Right atrium auricular region (tissue), 2 donors: Measurements from ENCODE around the gene OR1K1. TPM values are rescaled to one million over a fixed set of nuclear protein-coding genes. Genes with fewer than 3 reads are reported as not detected.

Source experiments
- DNase-seq: peaks from one replicate; pipeline ENCODE4 v3.0.0-alpha.2; 2019; ENCODE audit warnings: low spot score
- H3K27ac ChIP-seq, 2 donors: fragments of 200-600 bp; sonication (generic); 1 replicate in 1 of 2; 2 replicates in 1 of 2; pipeline ENCODE4 v1.5.1; 2016 to 2019
- H3K27me3 ChIP-seq, 2 donors: fragments of 200-600 bp; sonication (generic); one replicate each; pipeline versions ENCODE4 v1.5.1 to v1.6.0; 2017 to 2019
- H3K36me3 ChIP-seq: fragments of 200-600 bp; sonication (generic); one replicate; pipeline ENCODE4 v1.5.1; 2016
- H3K4me1 ChIP-seq, 2 donors: fragments of 200-600 bp; sonication (generic); one replicate each; pipeline versions ENCODE4 v1.5.1 to v1.6.0; 2017 to 2019
- H3K4me3 ChIP-seq, 2 donors: fragments of 200-600 bp; sonication (generic); 1 replicate in 1 of 2; 2 replicates in 1 of 2; pipeline ENCODE4 v1.5.1; 2017 to 2019; ENCODE audit warnings: mild to moderate bottlenecking in 1 of 2, moderate library complexity in 1 of 2
- H3K9me3 ChIP-seq, 2 donors: fragments of 200-600 bp; sonication (generic); one replicate each; pipeline ENCODE4 v1.5.1; 2019
- CTCF ChIP-seq, 2 donors: fragments of 200-600 bp; sonication (generic); IDR thresholded peaks; one replicate each; pipeline ENCODE4 v1.5.1; 2019; ENCODE audit warnings: antibody characterized with exemption in 2 of 2
- total RNA-seq, 2 donors: library from RNA; depleted of rRNA; stranded (reverse); fragments of >200 nt; gene quantifications; one replicate each; pipeline ENCODE4 v1.1.0, GENCODE V29; 2016

The OR1K1 gene
- total RNA-seq, 2 donors from 2014 or later: not detected

GRCh38 chr9:122779181-122779580 is 20.7 kb upstream of the OR1K1 start:
- no peak overlapping the region for H3K4me3 ChIP-seq
- no peaks in the 10 kb centered on the region for H3K4me1 ChIP-seq
- no peaks in the 10 kb centered on the region for H3K27me3 ChIP-seq
- no peak overlapping the region for H3K27ac ChIP-seq
- no peak for DNase-seq
- TF ChIP-seq CTCF (IDR thresholded peaks at IDR 0.05): no peak
- H3K9me3 ChIP-seq: no peaks in the 10 kb centered on the region
- no peaks in the 10 kb centered on the region for H3K36me3 ChIP-seq

- no peak for TF ChIP-seq CTCF (IDR thresholded peaks at IDR 0.05)
- DNase-seq: no peak
- H3K36me3 ChIP-seq: no peaks in the 10 kb centered on the region
- H3K9me3 ChIP-seq: no peaks in the 10 kb centered on the region
- no peak overlapping the region for H3K4me3 ChIP-seq
- H3K27me3 ChIP-seq: no peaks in the 10 kb centered on the region
- no peak overlapping the region for H3K27ac ChIP-seq
- no peaks in the 10 kb centered on the region for H3K4me1 ChIP-seq
Measured at GRCh38 chr9:122780026-122780425, 19.9 kb upstream of the OR1K1 start.

- Histone ChIP-seq H3K9me3 (no peaks in the 10 kb centered on the region), H3K36me3 (no peaks in the 10 kb centered on the region), H3K27ac (no peak overlapping the region), H3K27me3 (no peaks in the 10 kb centered on the region), H3K4me3 (no peak overlapping the region), H3K4me1 (no peaks in the 10 kb centered on the region)
- DNase-seq: no peak
- no peak for TF ChIP-seq CTCF (IDR thresholded peaks at IDR 0.05)
Measured at GRCh38 chr9:122781671-122782070, 18.3 kb upstream of the OR1K1 start.

GRCh38 chr9:122785269-122785668 is 14.7 kb upstream of the OR1K1 start:
- Histone ChIP-seq H3K4me3 (no peak overlapping the region), H3K4me1 (no peaks in the 10 kb centered on the region), H3K27ac (no peak overlapping the region), H3K27me3 (no peaks in the 10 kb centered on the region), H3K36me3 (no peaks in the 10 kb centered on the region), H3K9me3 (no peaks in the 10 kb centered on the region)
- DNase-seq: no peak
- TF ChIP-seq CTCF (IDR thresholded peaks at IDR 0.05): no peak

GRCh38 chr9:122786338-122786737 is 13.6 kb upstream of the OR1K1 start:
- Histone ChIP-seq H3K27me3 (no peaks in the 10 kb centered on the region), H3K36me3 (no peaks in the 10 kb centered on the region), H3K9me3 (no peaks in the 10 kb centered on the region), H3K27ac (no peak overlapping the region), H3K4me3 (no peak overlapping the region), H3K4me1 (no peaks in the 10 kb centered on the region)
- no peak for TF ChIP-seq CTCF (IDR thresholded peaks at IDR 0.05)
- no peak for DNase-seq

GRCh38 chr9:122788831-122789230 is 11.1 kb upstream of the OR1K1 start, which contains the start of gene OR5C1:
OR5C1 (plus strand) TSS chr9:122788933; CDS start chr9:122788933, 0 bp downstream.
- DNase-seq: peak; percentile 51
- no peak within 1 kb of the TSS for H3K4me3 ChIP-seq

More at GRCh38 chr9:122788831-122789230, 11.1 kb upstream of the OR1K1 start, which contains the start of gene OR5C1:
- H3K4me1 ChIP-seq: no peaks in the 10 kb centered on the region
- no peaks in the 10 kb centered on the region for H3K27me3 ChIP-seq
- no peaks in the 10 kb centered on the region for H3K9me3 ChIP-seq
- no peaks in the 10 kb centered on the region for H3K36me3 ChIP-seq
- H3K27ac ChIP-seq: no peak within 1 kb of the TSS
- TF ChIP-seq CTCF (IDR thresholded peaks at IDR 0.05): no peak
